Central memory CD8-positive, alpha-beta T cell (primary cell): Measurements from ENCODE around the gene MED12L.

ENCODE experiments used
- ATAC-seq: fragments of 150-1000 bp; cut with Tn5 transposase; replicated peaks from 2 replicates; pipeline ENCODE4 v1.10.0; 2022; ENCODE audit warnings: mild to moderate bottlenecking, moderate FRiP score, moderate number of reproducible peaks; ENCODE audit not compliant: poor library complexity, severe bottlenecking; ENCODE audit errors: extremely low read depth
- DNase-seq, 2 donors: peaks; one replicate each; pipeline ENCODE4 v3.0.0; 2021; ENCODE audit warnings: low spot score in 2 of 2
- H3K27ac Mint-ChIP-seq: one replicate; pipeline ENCODE4 v1.8.0; 2022; ENCODE audit warnings: low read depth, mild to moderate bottlenecking, moderate library complexity, mixed read lengths
- H3K27me3 Mint-ChIP-seq: one replicate; pipeline ENCODE4 v1.8.0; 2022; ENCODE audit warnings: mixed read lengths
- H3K36me3 Mint-ChIP-seq: one replicate; pipeline ENCODE4 v1.8.0; 2022; ENCODE audit warnings: mild to moderate bottlenecking, moderate library complexity, mixed read lengths; ENCODE audit not compliant: insufficient read depth
- H3K4me1 Mint-ChIP-seq: one replicate; pipeline ENCODE4 v1.8.0; 2022; ENCODE audit warnings: mixed read lengths
- H3K4me3 Mint-ChIP-seq: one replicate; pipeline ENCODE4 v1.8.0; 2022; ENCODE audit warnings: mild to moderate bottlenecking, moderate library complexity, mixed read lengths
- H3K9me3 Mint-ChIP-seq: one replicate; pipeline ENCODE4 v1.8.0; 2022; ENCODE audit warnings: mixed read lengths

The MED12L gene

DNA sequence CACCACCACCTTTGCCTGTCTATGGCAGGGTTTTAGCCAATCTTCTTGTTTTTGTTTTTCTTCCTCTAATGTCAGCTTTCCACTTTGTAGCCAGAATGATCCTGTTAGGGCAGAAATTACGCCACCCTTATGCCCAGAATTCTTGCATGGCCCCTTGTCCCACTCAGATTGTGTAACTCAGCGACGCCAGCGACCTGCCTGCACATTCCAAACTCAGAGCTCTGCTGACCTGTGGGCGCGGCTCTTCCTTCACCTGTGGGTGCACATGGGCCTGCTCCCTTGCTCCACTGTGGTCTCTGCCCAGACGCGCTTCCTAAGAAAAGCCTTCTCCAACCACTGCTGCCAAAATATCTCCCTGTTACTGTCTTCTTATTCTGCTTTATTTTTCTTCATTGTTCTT is 45.0 kb downstream of the MED12L start:
- Mint-ChIP-seq H3K4me3 (no peak overlapping the region), H3K27ac (no peak overlapping the region), H3K9me3 (no peaks in the 10 kb centered on the region), H3K27me3 (peaks cover 41% of the 10 kb centered on the region), H3K4me1 (peaks cover 3% of the 10 kb centered on the region), H3K36me3 (peaks cover 2% of the 10 kb centered on the region)
- DNase-seq (no peak), ATAC-seq (no peak)

DNA sequence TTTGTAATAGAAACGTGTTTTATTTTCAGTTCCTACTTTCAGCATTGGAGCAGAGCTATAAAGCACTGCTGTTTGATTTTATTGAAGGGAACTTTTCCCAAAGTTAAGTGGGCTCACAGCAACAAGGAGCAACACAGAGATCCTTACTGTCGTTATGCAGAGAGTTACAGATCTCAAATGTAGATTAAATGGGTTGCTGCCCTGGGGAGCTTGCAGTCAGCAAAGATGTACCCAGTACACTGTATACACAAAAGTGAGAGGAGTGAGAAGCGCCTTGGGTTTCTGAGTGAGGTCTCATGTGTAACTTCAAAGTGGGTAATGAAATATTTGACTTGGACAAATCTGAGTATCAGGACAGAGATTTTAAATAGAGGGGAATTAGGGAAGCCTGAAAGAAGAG is 47.7 kb downstream of the MED12L start:
- Mint-ChIP-seq H3K4me1 (peaks cover 13% of the 10 kb centered on the region), H3K4me3 (no peak overlapping the region), H3K9me3 (no peaks in the 10 kb centered on the region), H3K27me3 (peaks cover 41% of the 10 kb centered on the region), H3K36me3 (peaks cover 4% of the 10 kb centered on the region), H3K27ac (no peak overlapping the region)
- no peak for DNase-seq
- ATAC-seq, result no peak

DNA sequence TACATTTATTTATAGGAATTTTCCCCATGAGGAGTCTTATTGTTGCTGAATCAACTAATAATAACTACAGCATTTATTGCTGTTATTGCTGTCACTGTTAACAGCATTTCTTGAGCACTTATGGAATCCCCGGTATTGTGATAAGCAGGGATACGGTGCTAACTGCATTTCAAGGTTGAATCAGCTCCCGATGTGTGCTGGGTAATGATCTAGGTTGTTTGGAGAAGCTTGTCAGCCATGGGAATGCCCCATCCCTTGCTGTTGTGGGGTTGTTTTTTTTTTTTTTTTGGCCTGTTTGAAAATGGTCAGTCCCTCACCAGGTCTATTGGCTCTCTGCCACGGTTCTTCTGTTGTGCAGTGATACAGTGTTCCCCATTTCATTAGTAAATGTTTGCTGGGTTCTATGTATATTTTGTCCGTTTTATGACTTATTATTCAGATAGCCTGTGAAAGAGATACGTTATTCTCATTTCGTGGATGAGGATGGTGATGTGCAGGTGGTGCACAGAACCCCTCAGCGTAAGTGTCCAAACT is 48.5 kb downstream of the MED12L start:
- H3K27ac Mint-ChIP-seq, result no peak overlapping the region
- peaks cover 34% of the 10 kb centered on the region for H3K27me3 Mint-ChIP-seq
- peaks cover 4% of the 10 kb centered on the region for H3K36me3 Mint-ChIP-seq
- H3K9me3 Mint-ChIP-seq, result no peaks in the 10 kb centered on the region
- no peak overlapping the region for H3K4me3 Mint-ChIP-seq
- DNase-seq (no peak), ATAC-seq (no peak)
- peaks cover 13% of the 10 kb centered on the region for H3K4me1 Mint-ChIP-seq

DNA sequence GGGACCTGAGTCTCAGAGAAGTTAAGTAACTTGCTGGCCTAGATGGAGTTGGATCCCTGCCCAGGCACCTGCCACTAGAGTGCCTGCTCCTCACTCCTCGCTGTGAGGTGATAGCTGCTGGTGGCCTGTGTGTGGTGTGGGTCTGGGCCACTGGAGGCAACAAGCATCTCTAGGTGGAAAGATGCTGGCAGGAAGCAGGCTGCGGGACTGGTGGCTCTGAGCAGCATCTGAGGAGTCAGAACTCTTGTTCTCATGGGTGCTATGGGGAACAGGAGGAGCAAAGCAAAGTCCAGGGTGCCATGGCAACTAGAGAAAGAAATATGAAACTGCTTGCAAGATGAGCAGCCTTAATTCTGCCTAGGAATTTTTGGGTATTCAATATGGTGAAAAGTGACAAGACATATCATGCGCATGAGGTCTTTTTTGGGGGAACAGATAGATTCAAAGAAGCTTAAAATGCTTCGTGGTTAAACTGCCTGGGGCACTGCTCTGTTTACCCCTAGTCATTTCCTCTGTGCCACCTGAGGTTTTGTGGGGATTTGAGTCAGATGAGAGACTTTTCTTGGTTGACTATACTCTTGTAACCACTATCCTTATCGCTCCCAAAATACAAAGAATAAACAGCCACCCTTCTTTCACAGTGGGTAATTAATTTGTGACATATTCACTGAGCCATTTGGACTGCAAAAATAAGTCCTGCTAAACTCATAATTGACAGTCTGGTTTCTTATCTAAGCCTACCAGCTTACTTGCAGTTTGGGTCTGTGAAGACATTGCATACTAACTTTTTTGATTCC is 50.3 kb downstream of the MED12L start:
- DNase-seq, result peak in 1 of 2 donors; percentile 12
- Mint-ChIP-seq H3K9me3 (no peaks in the 10 kb centered on the region), H3K36me3 (peaks cover 2% of the 10 kb centered on the region), H3K4me3 (no peak overlapping the region), H3K27me3 (peaks cover 23% of the 10 kb centered on the region), H3K27ac (peak overlapping the region; percentile 64), H3K4me1 (peaks cover 13% of the 10 kb centered on the region)
- ATAC-seq, result peak; percentile 82

DNA sequence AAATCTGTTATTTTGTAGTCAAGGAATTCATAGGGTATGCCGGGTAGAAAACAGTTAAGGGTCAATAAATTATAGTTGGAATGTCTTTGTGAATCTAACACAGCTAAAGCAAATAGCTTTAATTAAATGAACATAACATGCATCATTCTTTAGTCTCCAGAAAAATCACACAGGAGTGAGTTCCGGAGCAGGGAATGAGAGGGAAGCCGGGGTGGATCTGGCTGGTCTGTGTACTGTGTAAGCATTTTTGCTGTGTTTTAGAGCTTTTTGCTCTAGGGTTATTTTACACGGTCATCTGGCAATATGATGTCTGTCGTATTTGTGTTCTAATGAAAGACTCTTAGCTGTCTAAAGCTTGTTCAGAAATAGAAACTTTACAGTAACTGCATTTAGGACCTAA is 57.5 kb downstream of the MED12L start:
- Mint-ChIP-seq H3K4me3 (no peak overlapping the region), H3K36me3 (no peaks in the 10 kb centered on the region), H3K27ac (no peak overlapping the region), H3K4me1 (no peaks in the 10 kb centered on the region), H3K9me3 (no peaks in the 10 kb centered on the region), H3K27me3 (no peaks in the 10 kb centered on the region)
- no peak for ATAC-seq
- no peak for DNase-seq

DNA sequence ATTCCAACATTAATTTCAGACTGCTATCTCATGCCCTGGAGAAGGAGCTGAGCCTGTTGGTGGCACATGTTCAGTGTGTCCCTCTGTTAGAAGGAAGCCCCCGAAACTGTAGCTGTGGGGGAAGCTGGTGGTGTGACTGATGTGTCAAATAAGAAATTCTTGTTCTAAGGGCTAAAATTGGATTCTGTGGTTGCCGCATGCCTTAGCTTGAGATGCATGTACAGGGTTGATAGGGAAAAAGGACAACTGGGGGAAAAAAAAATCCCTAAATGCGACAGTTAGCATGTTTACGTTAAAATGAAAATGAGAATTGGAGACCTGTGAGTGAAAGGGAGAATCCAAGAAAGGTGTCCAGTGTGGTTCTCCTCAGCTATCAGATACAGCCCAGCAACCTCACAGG is 58.6 kb downstream of the MED12L start:
- H3K4me3 Mint-ChIP-seq, result no peak overlapping the region
- no peaks in the 10 kb centered on the region for H3K4me1 Mint-ChIP-seq
- H3K27me3 Mint-ChIP-seq, result no peaks in the 10 kb centered on the region
- DNase-seq (no peak), ATAC-seq (no peak)
- no peaks in the 10 kb centered on the region for H3K9me3 Mint-ChIP-seq
- H3K36me3 Mint-ChIP-seq, result no peaks in the 10 kb centered on the region
- H3K27ac Mint-ChIP-seq, result no peak overlapping the region

DNA sequence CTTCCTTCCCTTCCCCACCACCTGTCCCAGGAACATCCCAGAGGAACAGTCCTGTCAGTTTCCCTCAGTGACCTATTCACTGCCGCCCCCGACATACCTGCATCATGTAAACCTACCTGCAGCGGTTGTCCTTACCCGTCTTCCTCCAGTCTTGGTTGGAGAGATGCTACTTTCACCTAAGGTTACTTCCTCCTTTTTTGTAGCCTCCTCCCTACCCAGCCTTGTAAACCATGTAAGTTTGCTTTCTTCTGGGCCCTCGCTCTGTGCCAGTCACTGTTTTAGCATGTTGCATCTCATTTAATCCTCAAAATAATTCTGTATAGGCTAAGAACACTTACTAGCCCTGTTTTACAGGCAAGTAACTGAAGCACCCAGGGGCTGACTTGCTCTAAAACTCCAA is 59.3 kb downstream of the MED12L start:
- DNase-seq, result no peak
- no peak overlapping the region for H3K27ac Mint-ChIP-seq
- no peaks in the 10 kb centered on the region for H3K27me3 Mint-ChIP-seq
- no peak for ATAC-seq
- no peaks in the 10 kb centered on the region for H3K9me3 Mint-ChIP-seq
- H3K4me3 Mint-ChIP-seq, result no peak overlapping the region
- no peaks in the 10 kb centered on the region for H3K4me1 Mint-ChIP-seq
- H3K36me3 Mint-ChIP-seq, result no peaks in the 10 kb centered on the region

DNA sequence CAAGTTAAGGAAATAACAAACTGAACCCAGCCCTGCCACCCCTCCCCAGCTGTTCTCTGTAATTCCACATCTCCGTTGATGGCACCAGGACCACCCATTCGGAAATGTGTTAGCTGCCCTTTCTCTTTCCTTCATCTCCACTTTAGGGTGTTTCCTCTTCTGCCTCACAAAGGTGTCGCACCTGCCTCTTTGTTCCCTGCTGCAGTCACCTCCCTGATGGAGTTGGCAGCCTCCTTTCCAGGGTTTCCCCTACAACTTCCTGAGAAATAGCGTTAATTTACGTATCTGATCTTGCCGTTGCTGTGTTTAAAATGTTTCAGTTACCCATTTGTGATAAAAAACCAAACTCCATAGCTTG is 60.2 kb downstream of the MED12L start:
- H3K9me3 Mint-ChIP-seq, result no peaks in the 10 kb centered on the region
- no peak for DNase-seq
- ATAC-seq, result no peak
- H3K4me1 Mint-ChIP-seq, result no peaks in the 10 kb centered on the region
- no peaks in the 10 kb centered on the region for H3K36me3 Mint-ChIP-seq
- no peak overlapping the region for H3K27ac Mint-ChIP-seq
- H3K27me3 Mint-ChIP-seq, result no peaks in the 10 kb centered on the region
- no peak overlapping the region for H3K4me3 Mint-ChIP-seq

DNA sequence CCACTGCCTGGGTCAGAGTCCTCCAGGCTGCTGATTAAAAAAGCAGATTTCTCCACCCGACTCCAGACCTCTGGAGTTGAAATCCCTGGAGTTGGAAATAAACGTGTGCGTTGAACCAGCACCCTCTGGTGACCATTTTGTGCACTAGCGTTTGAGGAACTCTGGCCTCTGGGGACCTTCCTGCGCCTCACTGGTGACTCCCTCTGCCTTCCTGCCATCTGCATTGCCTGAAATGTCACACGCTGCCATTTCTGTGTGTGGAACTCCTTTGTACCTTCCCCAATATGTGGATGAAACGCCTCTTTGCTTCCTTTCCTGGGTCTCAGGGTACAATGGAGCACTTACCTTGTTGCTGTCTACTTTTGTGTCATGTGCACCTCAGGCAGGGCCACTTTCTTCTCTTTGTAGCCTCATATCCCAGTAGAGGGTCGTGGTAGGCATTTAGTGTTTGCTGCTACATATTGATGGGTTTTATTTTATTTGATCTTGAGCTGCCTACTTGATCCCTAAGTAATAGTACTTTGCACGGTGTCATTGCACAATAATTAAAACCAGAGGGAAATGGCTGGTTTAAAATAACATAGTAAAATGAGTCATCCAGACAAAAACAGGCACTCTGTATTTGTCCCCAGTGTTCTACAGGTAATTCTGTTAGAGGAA is 60.7 kb downstream of the MED12L start:
- ATAC-seq (peak; percentile 80), DNase-seq (peak in 1 of 2 donors; percentile 18)
- Mint-ChIP-seq H3K36me3 (no peaks in the 10 kb centered on the region), H3K9me3 (no peaks in the 10 kb centered on the region), H3K27ac (no peak overlapping the region), H3K4me1 (no peaks in the 10 kb centered on the region), H3K4me3 (no peak overlapping the region), H3K27me3 (no peaks in the 10 kb centered on the region)

DNA sequence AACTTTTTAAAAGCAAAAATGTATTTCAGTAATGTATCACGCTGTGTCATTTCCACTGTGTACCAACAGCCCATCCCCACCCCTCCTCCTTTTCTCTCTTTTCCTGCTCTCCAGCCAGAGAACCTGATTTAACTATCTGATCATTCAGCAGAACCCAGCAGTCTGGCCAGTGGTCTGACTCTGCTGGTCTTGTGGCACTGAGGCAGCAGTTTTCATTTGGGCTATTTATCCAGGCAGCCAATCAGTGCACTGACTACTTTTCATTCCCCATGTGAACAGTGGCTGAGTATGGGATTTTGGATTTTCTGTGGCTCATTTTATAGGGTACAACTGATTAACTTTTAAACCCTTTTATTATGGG is 61.2 kb downstream of the MED12L start:
- Mint-ChIP-seq H3K27me3 (peaks cover 5% of the 10 kb centered on the region), H3K4me1 (no peaks in the 10 kb centered on the region), H3K4me3 (no peak overlapping the region)

DNA sequence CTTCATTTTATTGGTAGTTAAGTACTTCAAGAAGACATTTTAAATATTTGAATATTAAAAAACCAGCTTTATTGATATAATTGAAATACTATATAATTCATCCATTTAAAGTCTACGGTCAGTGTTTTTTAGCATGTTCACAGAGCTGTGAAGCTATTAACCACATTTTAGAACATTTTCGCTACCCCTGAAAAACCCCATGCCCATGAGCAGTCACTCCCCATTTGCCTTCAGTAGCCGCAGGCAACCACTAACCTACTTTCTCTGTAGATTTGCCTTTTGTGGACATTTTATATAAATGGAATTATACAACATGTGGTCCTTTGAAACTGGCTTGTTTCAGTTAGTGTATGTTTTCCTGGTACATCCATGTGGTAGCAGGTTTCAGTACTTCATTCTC is 61.8 kb downstream of the MED12L start:
- ATAC-seq (no peak), DNase-seq (no peak)
- no peak overlapping the region for H3K4me3 Mint-ChIP-seq
- H3K27me3 Mint-ChIP-seq, result peaks cover 9% of the 10 kb centered on the region
- no peak overlapping the region for H3K27ac Mint-ChIP-seq
- H3K36me3 Mint-ChIP-seq, result no peaks in the 10 kb centered on the region
- no peaks in the 10 kb centered on the region for H3K4me1 Mint-ChIP-seq
- no peaks in the 10 kb centered on the region for H3K9me3 Mint-ChIP-seq

More for the DNA sequence above, 61.2 kb downstream of the MED12L start:
- H3K36me3 Mint-ChIP-seq, result no peaks in the 10 kb centered on the region
- no peak for ATAC-seq
- DNase-seq, result no peak
- H3K27ac Mint-ChIP-seq, result no peak overlapping the region
- H3K9me3 Mint-ChIP-seq, result no peaks in the 10 kb centered on the region

DNA sequence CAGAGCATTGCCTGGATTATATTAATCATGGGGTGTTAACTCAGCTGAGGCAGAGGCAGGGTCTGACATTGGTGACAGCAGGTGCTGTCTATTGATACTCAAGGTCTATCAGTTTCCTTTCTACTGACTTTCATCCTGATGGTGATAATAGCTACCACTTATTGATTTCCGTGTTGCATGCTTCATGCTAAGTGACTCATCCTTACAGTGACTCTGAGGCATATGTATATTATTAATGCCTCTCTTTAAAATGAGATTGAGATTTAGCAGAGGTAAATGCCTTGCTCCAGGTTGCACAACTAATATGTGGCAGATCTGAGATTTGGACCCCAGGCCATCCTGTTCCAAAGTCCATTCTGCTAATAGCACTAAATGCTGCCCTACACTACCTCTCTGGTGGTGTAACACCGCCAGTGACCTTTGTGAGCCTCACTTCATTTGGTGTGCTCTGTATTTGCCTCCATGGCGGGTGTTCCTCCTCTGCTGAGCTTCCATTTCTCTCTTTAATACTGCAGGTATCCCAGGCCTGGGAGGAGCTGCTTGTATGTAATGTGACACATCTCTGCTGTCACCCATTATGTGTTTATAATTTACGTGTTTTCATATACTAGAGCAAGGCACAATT is 67.1 kb downstream of the MED12L start:
- Mint-ChIP-seq H3K27me3 (peaks cover 23% of the 10 kb centered on the region), H3K9me3 (no peaks in the 10 kb centered on the region), H3K27ac (no peak overlapping the region), H3K4me3 (no peak overlapping the region), H3K36me3 (no peaks in the 10 kb centered on the region), H3K4me1 (no peaks in the 10 kb centered on the region)
- ATAC-seq (no peak), DNase-seq (no peak)

DNA sequence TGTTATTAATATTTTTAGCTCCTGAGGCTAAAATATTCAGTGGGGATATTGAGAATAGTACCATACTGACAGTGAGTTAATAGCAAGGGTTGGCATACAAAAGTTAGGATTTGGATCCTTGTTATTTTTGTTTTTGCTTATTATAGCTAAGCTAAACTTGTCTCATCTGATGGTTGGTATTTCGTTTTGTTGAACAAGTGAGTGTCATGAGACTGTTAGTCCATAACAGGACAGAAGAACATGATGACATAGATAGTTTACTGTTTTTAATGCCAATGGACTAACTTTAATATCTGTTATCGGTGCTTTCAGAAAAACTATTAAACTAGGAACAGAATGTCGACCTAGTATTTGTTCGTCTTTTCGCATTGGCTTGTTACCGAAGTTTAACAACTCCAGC is 69.1 kb downstream of the MED12L start:
- DNase-seq (no peak), ATAC-seq (no peak)
- H3K36me3 Mint-ChIP-seq, result no peaks in the 10 kb centered on the region
- H3K27me3 Mint-ChIP-seq, result peaks cover 23% of the 10 kb centered on the region
- H3K9me3 Mint-ChIP-seq, result no peaks in the 10 kb centered on the region
- H3K27ac Mint-ChIP-seq, result no peak overlapping the region
- H3K4me3 Mint-ChIP-seq, result no peak overlapping the region
- H3K4me1 Mint-ChIP-seq, result no peaks in the 10 kb centered on the region
